Measurements from ENCODE around the gene NFE2L2.

GRCh38 chr2:177268901-177269300, 4.4 kb upstream of the NFE2L2 start:
- no peak for TF ChIP-seq POLR2A (IDR thresholded peaks at IDR 0.05; ENCODE audit: low read depth)
- no peak for TF ChIP-seq POLR2AphosphoS5 (IDR thresholded peaks at IDR 0.05)
- no peak for TF ChIP-seq CTCF (IDR thresholded peaks at IDR 0.05)

Measured in esophagus muscularis mucosa (tissue), 3 donors.